IMR-90 (cell line): Measurements from ENCODE around the gene AUTS2.

Experiments
- BHLHE40 ChIP-seq: fragments of 150-350 bp; IDR thresholded peaks from 2 replicates; pipeline ENCODE4 v1.6.1; 2016; ENCODE audit warnings: mild to moderate bottlenecking, low read depth, low read length
- FOS ChIP-seq: fragments of 150-350 bp; IDR thresholded peaks from 2 replicates; pipeline ENCODE4 v1.6.1; 2016; ENCODE audit warnings: low read depth, low read length
- MAFK ChIP-seq: IDR thresholded peaks from 2 replicates; pipeline ENCODE4 v1.6.1; 2012; ENCODE audit warnings: low read depth, low read length, improper control_type of control experiment
- POLR2A ChIP-seq: IDR thresholded peaks from 2 replicates; pipeline ENCODE4 v1.6.1; 2012; ENCODE audit warnings: mild to moderate bottlenecking, low read depth, low read length
- RAD21 ChIP-seq: IDR thresholded peaks from 2 replicates; pipeline ENCODE4 v1.6.1; 2012; ENCODE audit warnings: low read length, improper control_type of control experiment
- RCOR1 ChIP-seq: IDR thresholded peaks from 2 replicates; pipeline ENCODE4 v1.6.1; 2012; ENCODE audit warnings: mild to moderate bottlenecking, low read length, improper control_type of control experiment; ENCODE audit not compliant: insufficient replicate concordance
- RFX5 ChIP-seq: IDR thresholded peaks from 2 replicates; pipeline ENCODE4 v1.8.0; 2012; ENCODE audit warnings: low read depth, mild to moderate bottlenecking, low read length, moderate library complexity
- TF ChIP-seq, protein P1 (sequence below): conservative IDR thresholded peaks from 2 replicates; pipeline ENCODE4 v1.5.1; 2012; ENCODE audit warnings: mild to moderate bottlenecking, low read depth, low read length, improper control_type of control experiment

DNA sequence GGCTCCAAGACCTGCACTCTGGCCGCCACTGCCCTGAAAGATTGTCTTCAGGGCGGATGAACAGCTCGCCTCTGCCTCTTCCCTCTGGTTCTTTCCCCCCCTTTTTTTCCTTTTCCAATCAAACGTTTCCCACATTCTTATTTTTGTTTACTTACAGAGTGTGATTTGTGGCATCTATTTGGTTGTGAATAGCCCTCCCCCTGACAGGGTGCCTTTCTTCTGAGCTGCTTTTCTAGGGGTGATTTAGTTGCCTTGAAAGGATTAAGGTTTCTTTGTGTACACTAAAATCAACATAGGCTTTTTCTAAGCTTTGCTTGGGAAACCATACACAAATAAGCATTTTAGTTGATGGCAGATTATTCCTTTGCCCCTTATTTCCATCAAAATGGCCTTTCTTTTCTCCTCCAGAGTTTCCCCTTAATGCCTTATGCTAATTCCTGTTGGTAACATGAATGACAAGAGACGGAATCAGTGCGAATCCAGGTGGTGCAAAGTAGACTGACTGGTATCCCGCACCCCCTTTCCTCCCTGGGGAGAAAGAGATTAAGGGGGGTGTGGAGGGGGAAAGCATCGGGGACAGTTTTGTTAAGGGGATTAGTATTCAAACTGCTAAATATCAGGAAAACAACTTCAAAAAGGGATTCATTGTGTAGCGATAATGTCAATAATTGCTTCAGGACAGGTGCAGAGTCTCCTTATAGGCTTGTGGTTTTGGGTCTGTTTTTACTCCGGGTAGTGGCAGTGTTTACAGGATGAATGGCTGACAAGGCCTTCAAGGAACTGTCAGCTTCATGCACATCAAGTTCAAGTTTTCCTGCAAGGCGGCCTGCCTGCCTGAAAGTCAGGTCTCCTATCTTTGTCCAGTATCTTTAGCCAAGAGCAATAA, 1102.0 kb downstream of the AUTS2 start:
- no peak for TF ChIP-seq RCOR1
- no peak for TF ChIP-seq POLR2A
- no peak for TF ChIP-seq MAFK
- TF ChIP-seq, protein P1, sequence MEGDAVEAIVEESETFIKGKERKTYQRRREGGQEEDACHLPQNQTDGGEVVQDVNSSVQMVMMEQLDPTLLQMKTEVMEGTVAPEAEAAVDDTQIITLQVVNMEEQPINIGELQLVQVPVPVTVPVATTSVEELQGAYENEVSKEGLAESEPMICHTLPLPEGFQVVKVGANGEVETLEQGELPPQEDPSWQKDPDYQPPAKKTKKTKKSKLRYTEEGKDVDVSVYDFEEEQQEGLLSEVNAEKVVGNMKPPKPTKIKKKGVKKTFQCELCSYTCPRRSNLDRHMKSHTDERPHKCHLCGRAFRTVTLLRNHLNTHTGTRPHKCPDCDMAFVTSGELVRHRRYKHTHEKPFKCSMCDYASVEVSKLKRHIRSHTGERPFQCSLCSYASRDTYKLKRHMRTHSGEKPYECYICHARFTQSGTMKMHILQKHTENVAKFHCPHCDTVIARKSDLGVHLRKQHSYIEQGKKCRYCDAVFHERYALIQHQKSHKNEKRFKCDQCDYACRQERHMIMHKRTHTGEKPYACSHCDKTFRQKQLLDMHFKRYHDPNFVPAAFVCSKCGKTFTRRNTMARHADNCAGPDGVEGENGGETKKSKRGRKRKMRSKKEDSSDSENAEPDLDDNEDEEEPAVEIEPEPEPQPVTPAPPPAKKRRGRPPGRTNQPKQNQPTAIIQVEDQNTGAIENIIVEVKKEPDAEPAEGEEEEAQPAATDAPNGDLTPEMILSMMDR, result no peak
- no peak for TF ChIP-seq RAD21
- no peak for TF ChIP-seq FOS
- TF ChIP-seq RFX5, result no peak
- no peak for TF ChIP-seq BHLHE40
